Limb (tissue), 2 donors: ENCODE results near the gene MTPN.

Experiments
- DNase-seq, 2 donors: peaks; one replicate each; pipeline ENCODE4 v3.0.0-alpha.2; 2016; ENCODE audit errors: extremely low spot score in 2 of 2

Gene MTPN

GRCh38 chr7:135981958-135982646 is 4.9 kb upstream of the MTPN start:
- DNase-seq = no peak

GRCh38 chr7:135980665-135981180 is 3.6 kb upstream of the MTPN start:
- no peak for DNase-seq

- no peak for DNase-seq
Measured at GRCh38 chr7:135980012-135980551, 2.9 kb upstream of the MTPN start.

- DNase-seq = no peak
Measured at GRCh38 chr7:135979471-135980011, 2.4 kb upstream of the MTPN start.

- no peak for DNase-seq
Measured at GRCh38 chr7:135978624-135979023, 1.5 kb upstream of the MTPN start.

GRCh38 chr7:135977742-135978066 is 545 bp upstream of the MTPN start:
- DNase-seq = no peak

- DNase-seq = no peak
Measured at GRCh38 chr7:135976312-135977006, 700 bp downstream of the MTPN start.

GRCh38 chr7:135975166-135975565 is 2.0 kb downstream of the MTPN start:
- DNase-seq = no peak

GRCh38 chr7:135974667-135975066 is 2.5 kb downstream of the MTPN start:
- no peak for DNase-seq

GRCh38 chr7:135971366-135971725 is 5.8 kb downstream of the MTPN start:
- DNase-seq = no peak

GRCh38 chr7:135970682-135971365 is 6.3 kb downstream of the MTPN start:
- DNase-seq = no peak

GRCh38 chr7:135970045-135970444 is 7.1 kb downstream of the MTPN start:
- DNase-seq = no peak

- DNase-seq = no peak
Measured at GRCh38 chr7:135966341-135967043, 10.7 kb downstream of the MTPN start.

- no peak for DNase-seq
Measured at GRCh38 chr7:135965602-135966001, 11.6 kb downstream of the MTPN start.

GRCh38 chr7:135964791-135965190 is 12.4 kb downstream of the MTPN start:
- no peak for DNase-seq

GRCh38 chr7:135964274-135964673 is 12.9 kb downstream of the MTPN start:
- no peak for DNase-seq

GRCh38 chr7:135962802-135963201 is 14.4 kb downstream of the MTPN start:
- DNase-seq = no peak

- no peak for DNase-seq
Measured at GRCh38 chr7:135960709-135961451, 16.3 kb downstream of the MTPN start.

GRCh38 chr7:135959646-135960363 is 17.4 kb downstream of the MTPN start:
- DNase-seq = no peak

- DNase-seq = no peak
Measured at GRCh38 chr7:135958173-135958572, 19.0 kb downstream of the MTPN start.
